Trophoblast cell (in vitro differentiated cells and primary cell): ENCODE data around the gene MGAT4D. TPM values are rescaled to one million over a fixed set of nuclear protein-coding genes. Genes with fewer than 3 reads are reported as not detected.

Experiments
- DNase-seq, 2 donors: peaks; one replicate each; pipeline ENCODE4 v3.0.0-alpha.2; 2016
- H2AFZ ChIP-seq: 2 replicates; pipeline ENCODE4 v1.6.1; 2013; ENCODE audit warnings: low read length, moderate library complexity, mild to moderate bottlenecking; ENCODE audit not compliant: insufficient read depth, poor library complexity
- H2AK5ac ChIP-seq: 2 replicates; pipeline ENCODE4 v1.6.1; 2013; ENCODE audit warnings: mild to moderate bottlenecking, low read length
- H2BK120ac ChIP-seq: 2 replicates; pipeline ENCODE4 v1.6.1; 2013; ENCODE audit warnings: low read length, mild to moderate bottlenecking, moderate library complexity; ENCODE audit not compliant: insufficient read depth, poor library complexity
- H2BK12ac ChIP-seq: 2 replicates; pipeline ENCODE4 v1.6.1; 2013; ENCODE audit warnings: mild to moderate bottlenecking, low read length, moderate library complexity
- H2BK5ac ChIP-seq: 2 replicates; pipeline ENCODE4 v1.6.1; 2013; ENCODE audit warnings: low read length, low read depth, moderate library complexity, mild to moderate bottlenecking; ENCODE audit not compliant: poor library complexity
- H3K14ac ChIP-seq: 2 replicates; pipeline ENCODE4 v1.6.1; 2013; ENCODE audit warnings: mild to moderate bottlenecking, low read length
- H3K18ac ChIP-seq: 2 replicates; pipeline ENCODE4 v1.6.1; 2013; ENCODE audit warnings: mild to moderate bottlenecking, low read length
- H3K23ac ChIP-seq: 2 replicates; pipeline ENCODE4 v1.6.1; 2013; ENCODE audit warnings: low read length
- H3K27ac ChIP-seq: 2 replicates; pipeline ENCODE4 v1.5.1; 2013; ENCODE audit warnings: low read depth, mild to moderate bottlenecking, inconsistent platforms, low read length, moderate library complexity
- H3K27me3 ChIP-seq: 2 replicates; pipeline ENCODE4 v1.6.1; 2013; ENCODE audit warnings: inconsistent platforms, mild to moderate bottlenecking, low read length, moderate library complexity; ENCODE audit not compliant: insufficient read depth
- H3K36me3 ChIP-seq, 2 experiments: 1 replicate in 1 of 2; 2 replicates in 1 of 2; pipeline ENCODE4 v1.6.1; 2013; ENCODE audit warnings: low read length in 2 of 2, mild to moderate bottlenecking in 2 of 2, moderate library complexity in 1 of 2; ENCODE audit not compliant: insufficient read depth in 2 of 2, control insufficient read depth in 1 of 2
- H3K4ac ChIP-seq: 2 replicates; pipeline ENCODE4 v1.6.1; 2013; ENCODE audit warnings: low read depth, mild to moderate bottlenecking, low read length, moderate library complexity
- H3K4me1 ChIP-seq, 2 experiments: 1 replicate in 1 of 2; 2 replicates in 1 of 2; pipeline ENCODE4 v1.6.1; 2013; ENCODE audit warnings: low read length in 2 of 2, mild to moderate bottlenecking in 2 of 2, moderate library complexity in 1 of 2; ENCODE audit not compliant: insufficient read depth in 2 of 2, control insufficient read depth in 1 of 2
- H3K4me2 ChIP-seq: 2 replicates; pipeline ENCODE4 v1.6.1; 2013; ENCODE audit warnings: inconsistent platforms, mild to moderate bottlenecking, low read length, moderate library complexity
- H3K4me3 ChIP-seq: 2 replicates; pipeline ENCODE4 v1.5.1; 2013; ENCODE audit warnings: mild to moderate bottlenecking, low read depth, low read length, inconsistent platforms
- H3K79me1 ChIP-seq: one replicate; pipeline ENCODE4 v1.6.1; 2013; ENCODE audit warnings: low read length
- H3K79me2 ChIP-seq: 2 replicates; pipeline ENCODE4 v1.6.1; 2013; ENCODE audit warnings: low read length, mild to moderate bottlenecking; ENCODE audit not compliant: control insufficient read depth, insufficient read depth, poor library complexity
- H3K9ac ChIP-seq: 2 replicates; pipeline ENCODE4 v1.6.1; 2013; ENCODE audit warnings: mild to moderate bottlenecking, low read length
- H3K9me3 ChIP-seq: 2 replicates; pipeline ENCODE4 v1.6.1; 2013; ENCODE audit warnings: low read depth, mild to moderate bottlenecking, control low read depth, inconsistent platforms, low read length; ENCODE audit not compliant: insufficient read depth
- H4K12ac ChIP-seq: 2 replicates; pipeline ENCODE4 v1.6.1; 2013; ENCODE audit warnings: low read depth, mild to moderate bottlenecking, low read length, moderate library complexity
- H4K8ac ChIP-seq: 2 replicates; pipeline ENCODE4 v1.6.1; 2013; ENCODE audit warnings: low read depth, mild to moderate bottlenecking, low read length, moderate library complexity
- H4K91ac ChIP-seq: one replicate; pipeline ENCODE4 v1.6.1; 2013; ENCODE audit warnings: low read depth, mild to moderate bottlenecking, low read length, moderate library complexity
- WGBS: extraction: QIAGEN DNeasy Blood & Tissue Kit; methylation state at CpG from one replicate; pipeline ENCODE4 v1.1.7; 2013; ENCODE audit warnings: missing lambda C conversion rate; ENCODE audit not compliant: insufficient read length, insufficient coverage; ENCODE audit errors: extremely low coverage; 5-methylcytosine and 5-hydroxymethylcytosine counted together
- polyA plus RNA-seq: library from polyadenylated mRNA; stranded (reverse); fragments of 200-250 nt; gene quantifications from 2 replicates; pipeline ENCODE4 v1.2.3, GENCODE V29; 2013

MGAT4D gene
- polyA plus RNA-seq: not detected in 2 replicates

GRCh38 chr4:140497747-140498636 is at the start of gene MGAT4D:
Gene MGAT4D (minus strand): TSS chr4:140498293. CDS start chr4:140498222, 71 bp downstream.
- Histone ChIP-seq H2BK120ac (no peak within 1 kb of the TSS), H2AFZ (no peak within 1 kb of the TSS), H2AK5ac (no peak within 1 kb of the TSS), H3K4ac (no peak within 1 kb of the TSS), H3K4me3 (no peak within 1 kb of the TSS), H3K36me3 (no peaks in the 10 kb centered on the region), H3K27me3 (peaks cover 24% of the 10 kb centered on the region), H4K91ac (no peak within 1 kb of the TSS), H3K4me2 (peak within 1 kb of the TSS; percentile 68), H2BK12ac (no peak within 1 kb of the TSS), H3K23ac (no peak within 1 kb of the TSS), H3K14ac (no peak within 1 kb of the TSS), H3K9ac (no peak within 1 kb of the TSS), H4K8ac (no peak within 1 kb of the TSS), H3K9me3 (peaks cover 3% of the 10 kb centered on the region), H2BK5ac (no peak within 1 kb of the TSS), H4K12ac (no peak within 1 kb of the TSS), H3K27ac (no peak within 1 kb of the TSS), H3K18ac (no peak within 1 kb of the TSS), H3K79me2 (no peaks in the 10 kb centered on the region), H3K4me1 (peaks cover 0 to 8% of the 10 kb centered on the region in 2 experiments), H3K79me1 (no peaks in the 10 kb centered on the region)
- whole genome bisulfite sequencing: no CpG with 5 or more reads among the region's 68 CpGs
- peak in 1 of 2 donors; percentile 26 for DNase-seq

GRCh38 chr4:140533951-140534480 is 35.9 kb upstream of the MGAT4D start:
- H2BK120ac ChIP-seq: no peak overlapping the region
- H2AFZ ChIP-seq: no peak overlapping the region
- no peak overlapping the region for H3K18ac ChIP-seq
- H3K36me3 ChIP-seq: peaks cover 0 to 2% of the 10 kb centered on the region in 2 experiments
- H2BK5ac ChIP-seq: no peak overlapping the region
- no peak overlapping the region for H3K23ac ChIP-seq
- no CpG with 5 or more reads among the region's 4 CpGs for WGBS
- no peaks in the 10 kb centered on the region for H3K79me2 ChIP-seq
- H3K4me3 ChIP-seq: no peak overlapping the region
- no peaks in the 10 kb centered on the region for H3K79me1 ChIP-seq
- H3K4me1 ChIP-seq: no peaks in the 10 kb centered on the region
- no peak overlapping the region for H3K27ac ChIP-seq
- no peak overlapping the region for H2AK5ac ChIP-seq
- H2BK12ac ChIP-seq: no peak overlapping the region
- H4K91ac ChIP-seq: no peak overlapping the region
- H3K4ac ChIP-seq: no peak overlapping the region
- H3K14ac ChIP-seq: no peak overlapping the region
- H3K27me3 ChIP-seq: no peaks in the 10 kb centered on the region
- H4K12ac ChIP-seq: no peak overlapping the region
- H3K9ac ChIP-seq: no peak overlapping the region
- H4K8ac ChIP-seq: no peak overlapping the region
- no peaks in the 10 kb centered on the region for H3K9me3 ChIP-seq
- H3K4me2 ChIP-seq: no peak overlapping the region
- no peak for DNase-seq

- Histone ChIP-seq H2AK5ac (no peak overlapping the region), H3K4ac (no peak overlapping the region), H2BK120ac (no peak overlapping the region), H4K12ac (no peak overlapping the region), H2BK12ac (no peak overlapping the region), H3K79me1 (peaks cover under 1% of the 10 kb centered on the region), H2BK5ac (no peak overlapping the region), H3K9me3 (no peaks in the 10 kb centered on the region), H2AFZ (no peak overlapping the region), H3K18ac (no peak overlapping the region), H3K36me3 (peaks cover 0 to 5% of the 10 kb centered on the region in 2 experiments), H3K14ac (no peak overlapping the region), H3K4me1 (no peaks in the 10 kb centered on the region), H4K8ac (no peak overlapping the region), H3K27ac (no peak overlapping the region), H4K91ac (no peak overlapping the region), H3K79me2 (no peaks in the 10 kb centered on the region), H3K4me3 (no peak overlapping the region), H3K4me2 (no peak overlapping the region), H3K27me3 (no peaks in the 10 kb centered on the region), H3K23ac (no peak overlapping the region), H3K9ac (no peak overlapping the region)
- no CpG with 5 or more reads among the region's 1 CpG for whole genome bisulfite sequencing
- no peak for DNase-seq
Observed at GRCh38 chr4:140529434-140529833, 31.3 kb upstream of the MGAT4D start.

- peak within 1 kb of the TSS; percentile 96 for H2AFZ ChIP-seq
- H3K14ac ChIP-seq: peak within 1 kb of the TSS; percentile 93
- H3K9ac ChIP-seq: peak within 1 kb of the TSS; percentile 95
- peak within 1 kb of the TSS; percentile 9 for H3K23ac ChIP-seq
- peaks cover 0 to 5% of the 10 kb centered on the region in 2 experiments for H3K36me3 ChIP-seq
- H3K9me3 ChIP-seq: no peaks in the 10 kb centered on the region
- peak within 1 kb of the TSS; percentile 91 for H2BK5ac ChIP-seq
- no peak within 1 kb of the TSS for H2BK12ac ChIP-seq
- H3K27me3 ChIP-seq: no peaks in the 10 kb centered on the region
- peak within 1 kb of the TSS; percentile 91 for H2BK120ac ChIP-seq
- no peak within 1 kb of the TSS for H2AK5ac ChIP-seq
- peak within 1 kb of the TSS; percentile 69 for H3K4ac ChIP-seq
- no CpG with 5 or more reads among the region's 77 CpGs for WGBS
- H4K8ac ChIP-seq: peak within 1 kb of the TSS; percentile 99
- H3K27ac ChIP-seq: peak within 1 kb of the TSS; percentile 82
- peak within 1 kb of the TSS; percentile 69 for H3K4me2 ChIP-seq
- peak; percentile 99 for DNase-seq
- H3K4me1 ChIP-seq: peaks cover 0 to 2% of the 10 kb centered on the region in 2 experiments
- H3K79me2 ChIP-seq: peaks cover 4% of the 10 kb centered on the region
- peaks cover 5% of the 10 kb centered on the region for H3K79me1 ChIP-seq
- H4K12ac ChIP-seq: peak within 1 kb of the TSS; percentile 95
- H3K18ac ChIP-seq: peak within 1 kb of the TSS; percentile 89
- peak within 1 kb of the TSS; percentile 86 for H3K4me3 ChIP-seq
- H4K91ac ChIP-seq: peak within 1 kb of the TSS; percentile 94
Observed at GRCh38 chr4:140523857-140524742, 26.0 kb upstream of the MGAT4D start, which contains the start of gene ELMOD2. Gene ELMOD2 (plus strand): TSS chr4:140524168. CDS start chr4:140525429, 1,261 bp downstream.
